Thymus (tissue), 11 donors: ENCODE measurements around the gene HJURP. TPM values are rescaled to one million over a fixed set of nuclear protein-coding genes. Genes with fewer than 3 reads are reported as not detected.
A peak's percentile ranks its signal among the peaks of the same experiment; 100 is the strongest.

Experiments
- DNase-seq, 9 donors: peaks; one replicate each; pipeline ENCODE4 v3.0.0-alpha.2; 2013; ENCODE audit warnings: low spot score in 9 of 9, low read depth in 6 of 9, missing footprints in 1 of 9
- H3K27ac ChIP-seq, 2 donors: one replicate each; pipeline ENCODE4 v1.5.1; 2013; ENCODE audit warnings: control low read depth in 1 of 2, low read depth in 1 of 2, low read length in 1 of 2, mild to moderate bottlenecking in 1 of 2, moderate library complexity in 1 of 2
- H3K27me3 ChIP-seq, 2 donors: one replicate each; pipeline ENCODE4 v1.5.1; 2013; ENCODE audit warnings: low read length in 1 of 2; ENCODE audit not compliant: control insufficient read depth in 2 of 2, insufficient read depth in 1 of 2
- H3K36me3 ChIP-seq, 2 donors: one replicate each; pipeline ENCODE4 v1.5.1; 2013; ENCODE audit warnings: low read length in 1 of 2, mild to moderate bottlenecking in 1 of 2, moderate library complexity in 1 of 2; ENCODE audit not compliant: control insufficient read depth in 2 of 2, insufficient read depth in 2 of 2
- H3K4me1 ChIP-seq, 2 donors: one replicate each; pipeline ENCODE4 v1.5.1; 2013; ENCODE audit warnings: low read length in 2 of 2; ENCODE audit not compliant: control insufficient read depth in 2 of 2, insufficient read depth in 2 of 2
- H3K4me3 ChIP-seq, 2 donors: one replicate each; pipeline ENCODE4 v1.5.1; 2013; ENCODE audit warnings: low read length in 2 of 2, control low read depth in 1 of 2, mild to moderate bottlenecking in 1 of 2
- H3K9me3 ChIP-seq, 2 donors: one replicate each; pipeline ENCODE4 v1.5.1; 2013; ENCODE audit warnings: low read length in 1 of 2, mild to moderate bottlenecking in 1 of 2; ENCODE audit not compliant: control insufficient read depth in 2 of 2, insufficient read depth in 1 of 2
- WGBS: extraction: QIAGEN DNeasy Blood & Tissue Kit; methylation state at CpG from one replicate; pipeline ENCODE4 v1.1.7; 2013; 5-methylcytosine and 5-hydroxymethylcytosine counted together
- polyA plus RNA-seq: library from polyadenylated mRNA; stranded (reverse); fragments of 200-250 nt; gene quantifications from one replicate; pipeline ENCODE4 v1.2.3, GENCODE V29; 2013
- total RNA-seq: library from RNA; stranded (reverse); fragments of 120-200 nt; gene quantifications from one replicate; pipeline ENCODE4 v1.2.4, GENCODE V29; 2013
- donor health status: healthy.

Gene HJURP
- total and polyA plus RNA-seq, 2 donors, result 5.8 to 29.7 TPM

GRCh38 chr2:233837694-233838229 is 16.6 kb downstream of the HJURP start:
- Histone ChIP-seq H3K4me1 (peaks cover 0 to 3% of the 10 kb centered on the region in 2 donors), H3K9me3 (peaks cover 0 to 3% of the 10 kb centered on the region in 2 donors), H3K27ac (no peak overlapping the region), H3K4me3 (no peak overlapping the region), H3K36me3 (peaks cover 72 to 85% of the 10 kb centered on the region in 2 donors), H3K27me3 (no peaks in the 10 kb centered on the region)
- 94% methylated on average over 9 of the region's 9 CpGs for WGBS
- DNase-seq, result no peak

GRCh38 chr2:233836359-233836758 is 18.0 kb downstream of the HJURP start:
- Histone ChIP-seq H3K27me3 (no peaks in the 10 kb centered on the region), H3K27ac (no peak overlapping the region), H3K4me1 (peaks cover 0 to 3% of the 10 kb centered on the region in 2 donors), H3K36me3 (peaks cover 72% of the 10 kb centered on the region in 2 donors), H3K4me3 (no peak overlapping the region), H3K9me3 (peaks cover 0 to 3% of the 10 kb centered on the region in 2 donors)
- WGBS, result over 99% methylated on average over 7 of the region's 7 CpGs
- DNase-seq, result no peak

DNA sequence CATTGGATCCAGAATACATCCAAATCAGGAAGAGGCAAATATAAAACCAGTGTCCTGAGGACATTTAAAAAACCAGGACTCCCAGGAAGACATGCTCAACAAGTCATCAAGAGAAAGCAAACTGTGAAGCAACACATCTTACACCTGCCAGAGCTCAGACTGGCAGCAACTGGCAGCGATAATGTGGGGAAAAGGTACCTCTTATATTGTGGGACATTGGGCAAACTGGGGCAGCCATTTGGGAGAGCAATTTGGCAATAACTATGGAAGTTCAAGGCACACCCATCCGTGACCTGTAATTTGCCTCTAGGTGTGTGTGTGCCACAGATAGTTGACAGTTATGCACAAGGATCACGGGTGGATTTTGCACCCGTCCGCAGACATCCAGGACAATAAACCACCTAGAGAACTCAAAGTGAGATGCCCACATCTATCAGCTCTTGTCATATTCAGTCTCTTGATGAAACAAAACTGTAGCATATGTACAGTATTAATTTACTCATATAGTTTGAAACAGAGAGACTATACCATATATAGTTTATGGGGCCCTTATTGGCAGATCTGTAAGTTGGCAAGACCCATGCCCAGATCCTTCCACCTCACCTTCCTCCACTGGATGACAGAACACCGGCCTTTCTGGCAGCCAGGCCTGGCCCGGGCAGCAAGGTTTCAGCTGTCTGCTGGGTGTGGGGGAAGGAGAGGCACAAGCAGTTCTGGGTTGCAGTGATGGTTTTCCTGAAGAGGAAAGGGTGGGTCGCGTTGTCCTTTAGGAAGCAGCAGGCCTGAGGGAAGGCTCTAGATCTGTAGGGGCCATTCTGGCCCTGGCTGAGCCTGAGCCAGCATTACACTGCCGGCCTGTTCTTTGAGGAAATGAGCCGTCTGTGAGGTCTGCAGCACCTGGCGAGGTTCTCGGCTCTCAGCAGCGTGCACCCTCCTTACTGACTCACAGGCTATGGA is 18.8 kb downstream of the HJURP start:
- Histone ChIP-seq H3K4me3 (no peak overlapping the region), H3K4me1 (peaks cover 0 to 3% of the 10 kb centered on the region in 2 donors), H3K27ac (no peak overlapping the region), H3K9me3 (peaks cover 0 to 3% of the 10 kb centered on the region in 2 donors), H3K36me3 (peaks cover 64 to 67% of the 10 kb centered on the region in 2 donors), H3K27me3 (no peaks in the 10 kb centered on the region)
- 95% methylated on average over 14 of the region's 14 CpGs for WGBS
- DNase-seq, result no peak

GRCh38 chr2:233833345-233833744 is 21.0 kb downstream of the HJURP start:
- no peak for DNase-seq
- no peaks in the 10 kb centered on the region for H3K27me3 ChIP-seq
- 93% methylated on average over 10 of the region's 10 CpGs for WGBS
- H3K36me3 ChIP-seq, result peaks cover 42 to 47% of the 10 kb centered on the region in 2 donors
- H3K9me3 ChIP-seq, result peaks cover 0 to 3% of the 10 kb centered on the region in 2 donors
- no peak overlapping the region for H3K4me3 ChIP-seq
- H3K4me1 ChIP-seq, result peaks cover 0 to 3% of the 10 kb centered on the region in 2 donors
- no peak overlapping the region for H3K27ac ChIP-seq

DNA sequence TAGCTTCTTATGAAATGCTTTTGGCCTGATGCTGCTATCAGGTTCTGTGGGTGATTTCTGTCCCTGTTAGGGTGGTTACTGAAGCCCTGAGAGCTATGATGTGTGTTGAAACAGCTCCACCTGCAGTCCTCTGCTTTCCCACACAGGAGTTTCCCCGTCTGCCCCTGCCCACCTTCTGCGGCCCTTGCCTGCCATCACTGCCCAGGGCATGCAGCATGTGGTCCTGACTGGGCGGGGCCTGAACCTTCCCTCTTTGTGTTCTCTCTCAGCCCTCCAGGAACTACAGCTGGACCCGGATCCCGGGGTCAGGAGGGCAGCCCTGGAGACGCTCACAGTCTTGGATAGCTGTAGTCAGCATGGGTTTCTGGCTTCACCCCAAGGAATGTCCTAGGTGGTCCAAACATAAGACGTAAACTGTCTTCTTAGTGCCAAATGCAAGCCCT is 21.4 kb downstream of the HJURP start:
- WGBS, result 83% methylated on average over 7 of the region's 7 CpGs
- peaks cover 0 to 3% of the 10 kb centered on the region in 2 donors for H3K9me3 ChIP-seq
- H3K27ac ChIP-seq, result no peak overlapping the region
- H3K4me1 ChIP-seq, result peaks cover 0 to 3% of the 10 kb centered on the region in 2 donors
- H3K27me3 ChIP-seq, result no peaks in the 10 kb centered on the region
- peak in 1 of 9 donors; percentile 21 for DNase-seq
- peaks cover 38 to 42% of the 10 kb centered on the region in 2 donors for H3K36me3 ChIP-seq
- H3K4me3 ChIP-seq, result no peak overlapping the region

- 87% methylated on average over 9 of the region's 9 CpGs for WGBS
- Histone ChIP-seq H3K27ac (no peak overlapping the region), H3K36me3 (peaks cover 33 to 40% of the 10 kb centered on the region in 2 donors), H3K9me3 (peaks cover 0 to 3% of the 10 kb centered on the region in 2 donors), H3K4me1 (peaks cover 0 to 3% of the 10 kb centered on the region in 2 donors), H3K27me3 (no peaks in the 10 kb centered on the region), H3K4me3 (no peak overlapping the region)
- no peak for DNase-seq
These were observed 21.9 kb downstream of the HJURP start for GRCh38 chr2:233832414-233832813.

DNA sequence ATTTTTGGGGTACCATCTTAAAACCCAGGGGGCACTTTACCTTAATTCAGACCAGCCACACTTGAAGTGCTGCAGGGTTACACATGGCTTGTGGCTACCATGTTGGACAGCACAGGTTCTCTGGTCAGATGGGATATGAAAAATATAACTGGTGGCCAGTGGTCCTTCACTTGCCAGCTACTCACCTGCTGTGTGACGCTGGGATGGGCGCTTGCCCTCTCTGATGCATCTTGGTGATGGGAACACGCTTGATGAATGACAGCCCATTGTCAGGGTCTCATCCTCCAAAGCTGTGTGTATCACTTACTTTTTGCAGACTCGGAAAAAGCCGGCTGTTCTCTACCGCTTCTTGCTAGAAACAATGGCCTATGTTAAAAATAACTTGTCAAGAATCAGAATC is 22.5 kb downstream of the HJURP start:
- H3K4me1 ChIP-seq, result peaks cover 0 to 3% of the 10 kb centered on the region in 2 donors
- WGBS, result 98% methylated on average over 6 of the region's 6 CpGs
- no peak overlapping the region for H3K4me3 ChIP-seq
- no peak overlapping the region for H3K27ac ChIP-seq
- DNase-seq, result no peak
- peaks cover 29 to 40% of the 10 kb centered on the region in 2 donors for H3K36me3 ChIP-seq
- H3K27me3 ChIP-seq, result no peaks in the 10 kb centered on the region
- H3K9me3 ChIP-seq, result peaks cover 0 to 3% of the 10 kb centered on the region in 2 donors

DNA sequence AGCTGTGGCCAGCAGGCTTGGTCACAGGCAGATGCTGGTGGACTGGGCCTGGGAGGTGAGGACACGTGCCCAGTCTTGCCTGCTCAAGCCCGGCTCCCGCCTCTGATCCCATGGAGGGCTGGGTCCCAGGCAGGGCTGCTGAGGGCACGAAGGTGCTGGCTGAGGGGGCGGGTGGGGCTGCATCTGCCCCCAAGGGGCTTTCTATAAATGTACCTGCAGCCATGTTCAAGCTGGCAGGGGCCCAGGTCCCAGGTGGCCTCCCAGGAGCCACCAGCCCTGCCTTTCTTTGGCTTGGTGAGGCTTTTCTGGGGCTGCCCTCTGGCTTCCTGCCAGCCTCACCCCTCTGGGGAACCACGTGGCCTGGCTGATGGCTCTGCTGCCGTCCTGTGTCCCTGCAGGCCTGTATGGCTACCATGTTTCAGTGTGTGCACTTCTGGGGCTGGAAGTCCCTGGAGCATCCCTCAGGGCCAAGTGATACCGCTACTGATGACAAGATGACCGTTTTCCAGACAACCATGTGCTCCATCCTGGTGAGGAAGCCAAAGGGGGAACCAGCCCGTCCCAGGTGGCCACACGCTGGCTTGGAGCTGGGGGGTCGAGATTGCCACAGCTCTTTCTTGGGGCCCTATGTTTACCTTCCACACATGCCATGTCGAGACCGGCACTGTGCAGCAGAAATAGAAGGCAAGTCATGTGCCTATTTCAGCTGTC is 23.2 kb downstream of the HJURP start:
- Histone ChIP-seq H3K36me3 (peaks cover 22 to 33% of the 10 kb centered on the region in 2 donors), H3K9me3 (peaks cover 0 to 3% of the 10 kb centered on the region in 2 donors), H3K27me3 (no peaks in the 10 kb centered on the region), H3K27ac (no peak overlapping the region), H3K4me3 (no peak overlapping the region), H3K4me1 (peaks cover 0 to 3% of the 10 kb centered on the region in 2 donors)
- DNase-seq, result no peak
- WGBS, result 82% methylated on average over 14 of the region's 14 CpGs
